HuH-7 (cell line): ENCODE results near the gene SKIC8.

ENCODE experiments used
- DNase-seq: peaks from one replicate; pipeline ENCODE4 v3.0.0; 2011; ENCODE audit warnings: low spot score

SKIC8 gene

DNA sequence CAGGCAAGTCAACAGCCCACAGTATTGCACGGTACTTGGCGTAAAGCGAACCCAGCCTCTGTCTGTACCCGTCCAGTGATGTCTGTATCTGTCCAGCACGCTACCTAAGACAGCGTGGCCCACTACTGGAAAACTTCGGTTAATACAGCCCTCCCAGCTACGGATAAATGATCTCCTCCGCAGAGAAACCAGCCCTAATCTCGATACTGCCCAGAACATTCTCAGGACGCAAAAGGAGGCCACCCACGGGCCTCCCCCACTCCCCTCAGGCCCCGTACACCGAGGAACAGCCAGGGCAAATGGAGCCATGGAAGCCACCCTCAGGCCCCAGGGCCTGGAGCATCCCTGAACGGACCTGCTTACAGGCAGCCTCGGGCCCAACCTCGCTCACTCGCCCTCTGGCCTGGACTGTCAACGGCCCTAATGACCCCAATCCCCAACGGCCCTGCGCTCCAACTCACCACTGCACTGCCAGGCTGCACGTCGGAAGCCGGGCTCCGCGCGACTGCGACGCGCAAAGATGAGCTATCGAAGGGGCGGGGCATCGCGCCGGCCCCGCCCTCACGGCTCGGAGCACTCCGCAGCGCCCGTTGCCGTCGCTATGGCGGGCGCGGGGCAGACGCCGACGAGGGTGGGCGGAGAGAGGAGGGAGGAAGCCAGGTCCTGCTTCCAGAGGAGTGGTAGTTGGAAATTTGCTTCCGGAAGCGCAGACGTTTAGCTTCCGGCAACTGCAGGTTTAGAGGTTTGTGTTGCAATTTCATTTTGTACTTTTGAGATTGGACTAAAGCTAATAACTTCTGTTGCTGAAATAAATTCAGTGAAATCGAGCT lies at the start of gene SKIC8:
Gene SKIC8 (minus strand): TSS at position 509 of the 830 bp plus-strand sequence. CDS start 3,923 bp downstream, outside the sequence.
- DNase-seq = peak; percentile 96

DNA sequence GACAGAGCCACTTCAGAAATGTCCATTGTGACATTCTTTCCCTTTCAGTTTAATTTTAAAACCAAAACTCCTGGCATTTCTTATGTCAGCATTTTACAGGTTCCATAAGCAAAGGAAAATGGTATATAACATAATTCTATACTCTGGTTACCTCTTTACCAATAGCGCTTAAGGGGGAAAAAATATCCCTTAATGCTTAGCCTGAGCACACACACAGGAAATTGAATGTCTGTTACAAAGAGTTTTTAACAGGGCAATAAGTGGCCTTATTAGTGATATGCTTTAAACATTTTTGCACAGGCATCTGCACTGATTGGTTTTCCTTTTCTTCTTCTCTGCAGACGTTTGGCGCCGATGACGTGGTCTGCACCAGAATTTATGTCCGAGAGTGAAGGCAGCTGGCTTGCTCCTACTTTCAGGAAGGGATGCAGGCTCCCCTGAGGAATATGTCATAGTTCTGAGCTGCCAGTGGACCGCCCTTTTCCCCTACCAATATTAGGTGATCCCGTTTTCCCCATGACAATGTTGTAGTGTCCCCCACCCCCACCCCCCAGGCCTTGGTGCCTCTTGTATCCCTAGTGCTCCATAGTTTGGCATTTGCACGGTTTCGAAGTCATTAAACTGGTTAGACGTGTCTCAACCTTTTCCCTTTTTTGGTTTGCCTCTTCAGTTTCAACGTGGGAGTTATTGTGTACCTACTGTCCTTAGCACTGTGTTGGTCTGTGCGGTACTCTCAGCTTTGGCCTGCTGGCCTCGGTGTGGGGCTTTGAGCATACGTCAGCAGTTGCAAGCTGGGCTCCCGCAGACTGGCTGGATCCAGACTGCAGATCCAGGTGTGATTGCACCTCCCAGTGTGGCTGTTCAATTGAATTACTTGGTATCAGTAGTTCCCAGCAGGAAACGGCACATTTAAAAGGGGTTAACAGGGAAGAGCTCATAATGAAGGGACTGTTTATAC lies 48.5 kb upstream of the SKIC8 start:
- DNase-seq = no peak

DNA sequence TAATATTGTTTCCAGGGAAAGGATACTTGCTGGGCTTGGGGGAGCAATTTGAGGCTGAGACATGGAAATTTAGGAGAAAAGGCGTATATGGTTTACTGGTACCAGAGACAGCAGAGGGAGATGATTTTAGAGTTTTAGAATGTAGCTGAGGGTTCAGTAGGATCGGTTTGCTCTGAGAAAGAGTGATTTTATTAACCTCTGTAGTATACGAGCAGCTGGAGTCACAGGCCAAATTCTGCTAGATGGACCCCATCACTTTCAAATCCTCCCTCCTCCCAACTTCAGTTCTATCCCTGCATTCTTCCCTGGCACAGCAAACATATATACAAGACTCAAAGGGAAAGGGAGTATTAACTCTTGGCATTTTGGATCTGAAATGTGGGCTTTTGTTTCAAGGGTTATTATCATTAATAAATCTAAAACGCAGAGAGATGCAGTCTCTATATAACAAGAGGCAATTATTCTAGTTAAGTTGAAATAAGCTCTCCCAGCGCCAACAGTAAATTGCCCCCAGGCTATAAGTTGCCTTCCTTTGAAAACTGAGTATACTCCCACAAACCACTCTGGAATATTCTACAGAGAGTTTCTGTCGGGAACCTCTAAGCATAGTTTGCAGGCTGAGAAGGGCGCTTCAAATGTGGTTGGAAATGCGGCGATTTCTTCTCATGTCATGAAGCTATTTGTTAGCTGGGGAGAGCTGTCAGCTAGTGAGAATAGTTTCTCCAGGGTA lies 46.2 kb upstream of the SKIC8 start:
- no peak for DNase-seq

DNA sequence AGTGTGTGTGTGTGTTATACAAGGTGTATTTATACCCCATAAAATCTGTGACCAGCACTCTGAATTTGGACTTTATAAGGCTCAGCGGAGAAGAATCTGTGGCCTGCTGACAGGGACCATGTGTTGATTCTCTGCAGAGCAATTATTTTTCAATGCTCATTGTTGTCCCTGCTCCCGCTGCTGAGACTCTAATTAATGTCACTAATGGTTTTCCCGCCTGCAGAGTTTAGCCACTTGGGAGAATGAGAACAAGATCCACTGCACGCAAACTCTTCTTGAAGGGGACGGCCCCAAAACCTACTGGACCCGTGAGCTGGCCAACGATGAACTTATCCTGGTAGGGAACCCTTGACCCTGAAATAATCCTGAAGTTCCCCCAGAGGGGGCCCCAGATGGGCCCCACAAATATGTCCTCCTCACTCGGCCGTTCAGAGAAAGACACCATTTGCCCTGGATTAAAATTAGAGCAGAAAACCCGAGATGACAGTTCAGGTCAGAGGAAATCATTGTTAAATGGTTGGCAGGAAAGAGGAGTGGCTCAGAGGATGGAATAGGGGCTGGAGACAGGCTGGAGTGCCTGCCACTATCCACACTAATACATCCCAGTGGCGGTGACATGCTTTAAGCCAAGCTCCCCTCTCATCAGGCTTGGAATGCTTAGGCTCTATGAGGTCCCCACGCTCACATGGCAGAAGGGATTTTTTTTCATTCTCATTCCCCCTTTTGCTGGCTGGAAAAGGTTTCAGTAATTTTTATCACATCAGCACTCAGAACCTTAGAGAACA lies 44.1 kb upstream of the SKIC8 start:
- no peak for DNase-seq

DNA sequence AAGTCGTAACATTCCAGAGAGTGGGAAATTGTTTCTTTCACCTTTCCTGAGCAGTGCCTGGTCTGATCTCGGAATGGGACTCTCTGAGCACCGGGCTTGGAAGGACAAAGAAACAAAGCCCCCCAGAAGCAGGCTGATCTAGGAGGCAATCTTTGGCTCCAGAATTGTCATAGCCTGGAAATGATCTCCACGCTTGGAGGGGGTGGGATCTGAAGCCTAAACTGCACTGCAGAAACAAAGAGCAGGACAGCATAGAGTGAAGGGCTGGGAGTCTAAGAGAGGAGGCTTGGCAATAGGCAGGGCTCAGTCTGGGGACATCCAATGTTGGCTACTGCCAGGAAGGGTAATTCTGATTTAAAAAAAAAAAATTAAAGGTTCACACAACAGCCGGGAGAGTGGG lies 42.6 kb upstream of the SKIC8 start:
- DNase-seq = no peak

DNA sequence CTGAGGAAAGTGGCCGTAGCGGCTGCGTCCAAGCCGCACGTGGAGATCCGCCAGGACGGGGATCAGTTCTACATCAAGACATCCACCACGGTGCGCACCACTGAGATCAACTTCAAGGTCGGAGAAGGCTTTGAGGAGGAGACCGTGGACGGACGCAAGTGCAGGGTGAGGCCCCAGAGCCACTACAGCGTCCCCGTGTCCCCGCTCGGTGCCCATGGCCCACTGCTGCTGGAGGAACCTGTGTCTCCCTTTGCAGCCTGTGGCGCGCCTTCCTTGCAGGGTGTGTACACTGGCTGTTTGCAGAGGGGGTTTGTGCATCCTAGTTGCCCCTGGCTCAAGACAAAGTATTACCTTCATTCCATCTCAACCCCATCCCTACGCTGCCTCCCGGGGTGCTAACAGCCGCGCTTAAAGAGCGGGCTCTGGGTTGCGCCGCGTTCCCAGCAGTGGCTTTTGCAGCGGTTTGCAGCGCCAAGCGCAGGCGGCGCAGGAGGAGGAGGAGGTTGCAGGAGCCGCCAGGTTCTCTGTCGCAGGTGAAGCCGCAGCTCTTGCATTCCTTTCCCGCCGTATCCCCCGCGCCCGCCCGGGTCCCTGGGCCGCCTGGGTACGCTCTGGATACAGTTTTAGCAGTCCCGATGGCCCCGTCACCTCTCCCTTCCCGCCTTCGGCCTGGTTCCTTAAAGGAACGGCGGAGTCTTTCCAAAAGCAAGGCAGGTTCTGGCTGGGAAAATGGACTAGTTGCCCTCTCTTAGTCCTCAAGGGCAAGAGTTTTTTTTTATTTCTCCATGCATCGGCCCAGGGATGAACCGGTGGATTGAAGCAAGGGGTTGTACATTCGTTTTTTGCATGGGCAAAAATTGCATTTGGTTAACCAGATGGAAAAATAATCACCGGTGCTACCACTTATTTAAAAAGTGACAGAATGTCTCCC lies 41.9 kb upstream of the SKIC8 start:
- no peak for DNase-seq

DNA sequence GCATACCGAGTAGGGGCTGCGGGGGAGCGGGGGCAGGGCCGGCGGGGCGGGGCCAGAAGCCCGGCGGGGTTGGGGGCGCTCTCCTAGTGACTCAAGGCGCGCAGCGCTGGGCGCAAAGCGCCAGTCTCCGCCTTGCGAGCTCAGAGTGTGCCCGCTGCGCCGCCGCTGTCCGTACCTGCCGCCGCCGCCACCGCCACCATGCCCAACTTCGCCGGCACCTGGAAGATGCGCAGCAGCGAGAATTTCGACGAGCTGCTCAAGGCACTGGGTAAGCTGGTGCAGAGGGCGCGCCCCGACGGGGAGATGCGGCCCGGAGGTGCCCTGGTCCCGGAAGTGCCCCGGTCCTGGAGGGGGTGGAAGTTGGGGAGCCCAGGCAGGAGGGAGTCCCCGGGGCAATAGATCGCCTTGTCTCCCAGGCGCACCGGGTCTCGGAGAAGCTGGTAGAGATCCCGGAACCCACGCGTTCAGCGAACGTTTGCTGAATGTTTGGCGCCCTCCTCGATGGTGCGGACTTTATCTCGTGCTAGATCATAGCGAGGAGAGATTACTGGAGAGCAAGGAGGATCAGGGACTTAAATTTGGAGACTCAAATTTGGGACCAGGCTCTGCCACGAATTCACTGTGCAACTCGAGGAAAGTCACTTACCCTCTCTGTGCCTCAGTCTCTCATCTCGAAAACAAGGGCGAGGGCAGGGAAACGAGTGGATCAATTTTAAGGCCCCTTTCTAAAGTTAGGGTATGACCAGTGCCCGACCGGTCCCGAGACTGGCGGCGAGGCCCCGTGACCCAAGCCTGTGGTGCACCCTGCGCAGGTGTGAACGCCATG lies 41.0 kb upstream of the SKIC8 start, which contains the start of gene CRABP1:
Gene CRABP1 (plus strand): TSS at position 123 of the 826 bp plus-strand sequence. CDS start 76 bp downstream, at position 199.
- DNase-seq = no peak

DNA sequence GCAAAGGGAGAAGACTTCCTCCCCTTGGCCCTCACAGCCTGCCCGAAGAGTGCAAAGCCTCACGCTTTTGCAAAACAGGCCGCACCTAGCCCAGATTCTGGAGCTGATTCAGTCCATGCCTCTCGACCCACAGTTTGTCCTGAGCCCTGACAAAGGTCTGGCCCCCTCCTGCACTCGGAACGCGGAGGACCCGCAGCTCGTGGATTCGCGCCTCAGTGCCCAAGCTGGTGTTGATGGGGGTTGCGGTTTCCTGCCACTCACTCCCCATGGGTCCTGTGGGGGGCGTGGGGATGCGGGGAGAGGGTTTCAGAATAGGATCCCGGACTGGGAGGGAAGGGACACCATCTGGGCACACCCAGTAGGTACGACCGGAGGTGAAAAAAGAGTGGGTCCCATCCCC lies 40.1 kb upstream of the SKIC8 start:
- DNase-seq = no peak

DNA sequence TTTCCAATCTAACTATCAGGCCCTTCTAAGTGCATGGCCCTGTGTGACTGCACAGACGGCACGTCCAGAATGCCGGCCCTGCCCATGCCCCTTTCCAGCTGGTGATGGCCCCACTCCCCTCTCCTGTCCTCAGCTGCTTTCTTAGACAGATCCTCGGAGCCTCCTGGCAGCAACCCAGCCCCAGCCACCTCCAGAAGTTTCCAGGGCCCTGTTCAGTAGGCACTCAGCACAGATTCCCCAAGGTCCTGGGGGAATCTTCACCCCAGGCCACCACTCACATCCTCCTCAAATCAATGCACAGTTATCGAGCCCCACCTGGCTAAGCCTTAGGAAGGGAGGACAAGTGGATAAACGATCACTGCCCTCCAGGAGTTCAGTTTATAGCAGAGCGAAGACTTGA lies 39.4 kb upstream of the SKIC8 start:
- no peak for DNase-seq

DNA sequence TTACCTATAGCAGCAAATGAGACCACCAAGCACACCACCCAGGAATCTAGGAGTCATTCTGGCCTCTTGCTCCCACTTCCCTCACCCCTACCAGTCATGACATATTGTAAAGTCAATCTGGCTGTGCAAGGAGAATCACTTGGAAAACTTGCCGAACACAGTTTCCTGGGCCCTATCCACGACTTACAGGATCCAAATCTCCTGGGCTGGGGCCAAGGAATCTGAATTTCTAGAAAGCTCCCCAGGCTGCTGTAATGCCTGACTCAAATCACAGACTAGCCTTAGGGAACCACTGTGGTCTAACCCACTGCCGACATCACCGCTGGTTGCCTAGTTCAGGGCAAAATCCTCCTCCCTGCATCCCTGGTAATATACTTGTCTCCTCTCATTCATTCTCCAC lies 36.6 kb upstream of the SKIC8 start:
- no peak for DNase-seq

DNA sequence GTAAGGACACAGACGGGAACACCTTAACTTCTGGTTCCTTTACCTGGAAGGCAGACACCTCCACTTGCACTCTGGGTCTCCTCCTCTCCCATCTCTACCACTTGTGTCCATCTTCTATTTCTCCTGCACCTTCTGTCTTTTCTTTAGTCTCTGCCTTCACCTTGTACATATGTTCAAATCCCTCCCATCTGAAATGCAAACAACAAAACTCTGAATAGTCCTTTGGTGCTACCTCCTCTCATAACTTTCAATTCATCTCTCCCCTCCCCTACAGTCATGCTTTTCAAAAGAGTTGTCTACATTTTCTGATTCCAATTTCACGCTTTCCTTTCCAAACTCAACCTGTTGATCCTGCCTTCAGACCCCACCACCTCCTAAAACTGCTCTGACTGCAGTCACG lies 35.4 kb upstream of the SKIC8 start:
- DNase-seq = no peak

DNA sequence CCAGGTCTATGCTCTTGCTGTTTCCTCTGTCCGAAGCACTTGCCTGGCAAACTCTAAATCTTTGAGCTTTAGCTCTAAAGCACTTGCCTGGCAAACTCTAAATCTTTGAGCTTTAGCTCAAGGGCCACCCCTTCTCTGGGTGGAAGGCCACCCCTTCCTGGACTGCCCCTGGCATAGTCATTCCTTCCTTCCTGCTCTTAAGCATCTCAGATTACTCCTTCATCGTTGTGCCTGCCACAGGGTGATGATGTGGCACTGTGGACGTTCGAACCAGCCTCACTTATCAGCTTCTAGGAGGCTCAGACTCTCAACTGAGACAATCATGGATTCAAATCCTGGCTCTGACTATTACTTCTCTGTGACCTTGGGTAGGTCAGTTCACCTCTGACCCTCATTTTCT lies 30.2 kb upstream of the SKIC8 start:
- no peak for DNase-seq

DNA sequence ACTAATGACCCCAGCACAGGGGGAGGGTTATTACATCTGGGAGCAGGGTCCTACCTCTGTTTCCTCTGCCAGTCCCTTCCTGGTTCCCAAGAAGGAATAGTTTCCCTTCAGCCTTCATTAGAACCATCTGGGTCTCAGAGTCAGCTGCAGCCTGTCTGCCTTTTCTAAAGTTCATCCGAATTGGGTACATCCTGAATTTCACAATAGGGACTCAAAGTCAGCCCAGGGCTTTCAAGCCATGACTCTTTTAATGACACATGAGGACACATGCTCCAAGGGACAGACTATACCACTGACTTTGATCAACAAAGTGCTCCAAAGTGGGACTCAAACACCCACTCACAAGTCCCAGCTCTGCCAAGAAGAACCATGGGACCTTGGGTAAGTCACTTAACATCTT lies 28.1 kb upstream of the SKIC8 start:
- DNase-seq = no peak

DNA sequence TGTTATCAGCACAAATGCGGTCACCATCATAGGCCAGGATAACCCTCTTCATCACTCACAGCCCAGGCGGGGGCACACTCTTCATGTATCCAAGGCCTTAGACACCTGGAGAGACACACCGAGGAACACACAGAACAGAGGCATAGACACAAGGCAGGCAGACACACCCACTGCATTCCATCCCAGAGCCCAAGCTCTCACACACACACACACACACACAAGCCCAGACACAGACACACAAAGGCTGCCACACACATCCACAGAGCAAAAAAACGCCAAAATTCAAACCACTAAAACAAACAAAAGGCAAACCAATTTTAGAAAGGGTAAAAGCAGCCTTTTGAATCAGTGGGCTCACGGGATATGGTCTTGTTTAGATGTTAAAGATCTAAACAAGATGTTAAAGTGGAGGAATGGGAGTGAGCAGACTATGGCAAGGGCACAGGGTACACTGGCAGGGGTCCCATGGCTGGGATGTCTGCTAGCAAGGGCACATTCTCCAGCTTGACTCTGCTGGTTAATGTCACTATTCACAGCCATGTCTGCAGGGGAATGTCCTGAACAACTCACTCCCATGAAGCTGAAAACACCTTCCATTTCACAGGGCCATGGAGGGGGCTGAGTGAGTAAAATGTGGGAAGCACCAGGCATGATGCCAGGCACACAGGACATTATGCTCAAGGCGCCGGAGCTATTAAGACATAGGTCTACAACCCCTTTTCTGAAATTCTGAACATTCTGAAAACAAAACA lies 25.9 kb upstream of the SKIC8 start:
- peak; percentile 63 for DNase-seq

DNA sequence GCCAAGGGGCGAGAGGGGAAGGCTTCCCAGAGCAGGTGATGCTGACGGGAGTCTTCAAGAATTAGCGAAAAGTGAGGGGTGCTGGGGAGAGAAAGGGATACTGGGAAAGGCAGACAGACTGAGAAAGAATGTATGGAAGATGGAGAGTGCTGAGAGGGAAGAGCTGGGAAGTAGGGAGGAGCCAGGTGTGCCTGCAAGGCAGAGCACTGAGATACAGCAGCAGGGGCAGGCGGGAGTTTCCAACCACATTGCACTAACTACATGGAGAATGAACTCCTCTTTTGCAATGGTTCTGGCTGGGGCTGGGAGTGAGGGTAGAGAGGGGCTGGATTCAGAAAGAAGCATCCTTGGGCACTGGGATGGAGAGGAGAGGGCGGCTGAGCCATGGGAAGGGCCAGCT lies 24.7 kb upstream of the SKIC8 start:
- DNase-seq = no peak

DNA sequence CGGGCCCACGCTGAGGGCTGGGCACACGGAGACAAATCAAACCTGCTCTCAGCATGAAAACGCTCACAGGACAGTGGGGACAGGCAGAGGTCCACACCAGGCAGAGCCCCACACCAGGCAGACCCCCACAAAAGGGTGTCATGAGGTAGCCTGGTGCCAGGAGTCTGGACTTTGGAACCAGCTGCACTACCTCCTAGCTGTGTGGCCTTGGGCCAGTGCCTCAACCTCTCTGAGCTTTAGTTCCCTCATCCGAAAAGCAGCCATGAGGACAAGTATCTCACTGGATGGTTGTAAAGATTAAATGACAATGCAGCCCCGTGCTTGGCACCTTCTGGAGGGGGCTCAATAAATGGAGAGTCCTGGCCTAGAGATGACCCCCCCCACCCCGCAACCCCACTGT lies 24.3 kb upstream of the SKIC8 start:
- DNase-seq = no peak

DNA sequence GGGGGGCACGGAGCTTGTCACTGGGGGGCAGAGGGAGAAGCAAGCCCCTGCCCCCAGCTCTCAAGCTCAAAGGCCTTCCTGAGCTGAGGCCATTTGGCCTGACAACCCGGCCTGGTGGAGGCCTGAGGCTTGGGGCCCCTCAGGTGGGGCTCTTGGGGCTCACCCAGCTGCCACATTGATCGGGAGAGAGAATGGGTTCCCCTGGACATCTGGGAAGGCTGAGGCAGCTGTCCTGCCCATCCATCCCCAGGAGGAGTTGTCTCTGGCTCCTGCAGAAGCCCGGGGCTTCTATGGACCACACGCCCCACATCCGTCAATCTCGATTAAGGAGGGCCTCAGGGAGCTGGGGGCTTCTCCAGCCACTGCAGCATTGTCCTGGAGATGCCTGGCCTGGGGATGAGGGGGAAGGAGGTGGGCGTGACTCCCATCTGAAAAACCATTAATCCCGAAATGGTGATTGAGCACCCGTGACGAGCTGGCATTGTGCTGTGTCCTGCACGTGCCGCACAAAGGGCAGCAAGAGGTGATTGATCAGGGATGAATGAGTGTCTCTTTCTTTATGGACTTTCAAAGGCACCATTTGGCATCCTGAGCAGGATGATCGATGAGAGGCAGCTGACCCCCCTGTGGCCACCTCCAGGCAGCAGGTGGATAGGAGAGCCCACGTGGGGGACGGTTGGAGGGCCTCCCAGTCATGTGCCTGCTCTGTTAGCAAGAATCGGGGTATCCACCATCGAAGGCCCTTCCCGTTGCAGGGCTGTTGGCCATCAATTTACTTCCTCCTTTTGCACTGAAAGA lies 23.5 kb upstream of the SKIC8 start:
- DNase-seq = no peak

DNA sequence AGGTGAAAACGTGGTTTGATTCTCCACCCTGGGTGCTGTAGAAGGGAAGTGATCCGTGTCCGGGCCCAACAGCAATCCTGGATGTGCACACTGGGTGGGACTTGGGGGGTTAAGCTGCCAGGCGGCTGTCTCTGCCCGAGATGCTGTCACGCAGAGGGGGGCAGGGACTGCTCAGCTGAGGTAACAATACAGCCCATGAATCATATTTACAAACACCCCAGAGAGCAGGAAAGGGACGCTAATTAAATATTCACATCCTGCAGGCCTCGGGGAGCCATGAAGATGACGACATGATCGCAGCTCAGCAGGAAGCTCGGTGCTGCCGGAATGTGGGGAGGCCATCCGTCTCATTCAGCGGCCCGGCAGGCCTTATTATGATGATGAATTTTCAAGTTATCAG lies 22.8 kb upstream of the SKIC8 start:
- no peak for DNase-seq
